GM18505 (cell line): ENCODE results near the gene DDN.

ENCODE experiments used
- ATAC-seq: cut with Tn5 transposase; IDR thresholded peaks from one replicate; pipeline ENCODE4 v1.9.1; 2021; ENCODE audit not compliant: unreplicated experiment
- POLR2A ChIP-seq: IDR thresholded peaks from 4 replicates; pipeline ENCODE4 v1.6.1; 2011; ENCODE audit warnings: borderline replicate concordance; ENCODE audit not compliant: insufficient read depth, insufficient read length; ENCODE audit errors: extremely low read depth

Gene DDN

DNA sequence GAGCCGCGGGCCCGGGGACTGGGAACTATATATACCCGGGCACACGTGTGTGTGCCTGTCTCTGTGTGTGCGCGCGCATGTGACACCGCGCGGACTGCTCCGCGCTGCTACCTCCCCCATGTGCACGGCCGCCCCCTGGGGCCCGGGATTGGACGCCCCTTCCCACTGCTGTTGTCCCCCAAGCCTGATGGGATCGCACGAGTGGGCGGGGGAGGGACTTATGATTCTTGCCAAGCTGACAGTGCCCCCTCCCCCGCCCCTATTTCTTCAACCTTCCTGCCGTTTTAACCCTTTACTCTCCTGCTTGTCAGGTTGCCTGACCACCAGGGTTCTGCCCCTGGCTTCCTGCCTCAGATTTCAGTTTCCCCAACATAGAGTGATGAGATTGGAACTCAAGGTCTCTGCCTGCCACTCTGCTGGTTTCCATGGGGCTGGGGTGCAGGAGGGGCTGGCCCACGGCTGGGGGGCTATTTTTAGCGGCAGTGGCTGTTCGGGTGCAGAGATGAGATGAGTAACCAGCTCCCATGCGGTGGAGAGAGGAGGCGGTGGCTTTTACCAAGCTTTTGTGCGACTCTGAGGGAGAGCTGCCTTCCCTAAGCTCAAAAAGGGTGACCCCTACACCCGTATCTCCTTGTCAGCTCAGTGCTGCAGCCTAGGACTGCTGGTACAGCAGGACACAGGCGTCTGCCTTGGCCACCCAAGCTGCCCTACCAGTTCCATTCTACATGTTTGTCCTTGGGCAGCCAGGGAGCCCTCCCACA is at the start of gene DDN:
DDN (minus strand) TSS at position 5 of the 761 bp plus-strand sequence. CDS start 88 bp downstream, outside the sequence.
- ATAC-seq, result no peak
- TF ChIP-seq POLR2A, result peak; percentile 57

DNA sequence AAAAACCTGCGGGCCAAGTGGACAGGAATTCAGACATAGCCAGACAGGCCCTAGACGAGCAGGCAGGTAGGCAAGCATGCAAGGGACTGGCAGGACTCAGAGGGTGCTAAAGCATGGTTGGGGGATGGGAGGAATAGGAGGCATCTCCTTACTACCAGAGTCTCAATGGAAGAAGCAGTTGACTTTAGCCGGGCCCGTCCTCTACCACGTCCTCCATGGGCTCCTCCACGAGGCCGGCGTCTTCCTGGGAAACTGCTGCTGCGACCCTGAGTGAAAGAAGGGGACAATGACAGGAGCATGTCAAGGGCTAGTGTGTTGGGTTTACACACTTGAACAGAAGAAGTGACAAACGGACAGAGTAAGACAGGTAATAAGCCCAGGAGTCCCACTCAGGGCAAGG is 49.8 kb upstream of the DDN start:
- no peak for TF ChIP-seq POLR2A
- no peak for ATAC-seq

GRCh38 chr12:49046129-49046895 is 47.1 kb upstream of the DDN start:
- TF ChIP-seq POLR2A, result no peak
- no peak for ATAC-seq

GRCh38 chr12:49044660-49045059 is 45.5 kb upstream of the DDN start:
- no peak for TF ChIP-seq POLR2A
- ATAC-seq, result no peak

- no peak for ATAC-seq
Measured at GRCh38 chr12:49043856-49044258, 44.7 kb upstream of the DDN start.

GRCh38 chr12:49043241-49043640 is 44.1 kb upstream of the DDN start:
- no peak for TF ChIP-seq POLR2A
- no peak for ATAC-seq

More at GRCh38 chr12:49043856-49044258, 44.7 kb upstream of the DDN start:
- no peak for TF ChIP-seq POLR2A

- no peak for TF ChIP-seq POLR2A
- no peak for ATAC-seq
Measured at GRCh38 chr12:49041881-49042484, 42.8 kb upstream of the DDN start.

DNA sequence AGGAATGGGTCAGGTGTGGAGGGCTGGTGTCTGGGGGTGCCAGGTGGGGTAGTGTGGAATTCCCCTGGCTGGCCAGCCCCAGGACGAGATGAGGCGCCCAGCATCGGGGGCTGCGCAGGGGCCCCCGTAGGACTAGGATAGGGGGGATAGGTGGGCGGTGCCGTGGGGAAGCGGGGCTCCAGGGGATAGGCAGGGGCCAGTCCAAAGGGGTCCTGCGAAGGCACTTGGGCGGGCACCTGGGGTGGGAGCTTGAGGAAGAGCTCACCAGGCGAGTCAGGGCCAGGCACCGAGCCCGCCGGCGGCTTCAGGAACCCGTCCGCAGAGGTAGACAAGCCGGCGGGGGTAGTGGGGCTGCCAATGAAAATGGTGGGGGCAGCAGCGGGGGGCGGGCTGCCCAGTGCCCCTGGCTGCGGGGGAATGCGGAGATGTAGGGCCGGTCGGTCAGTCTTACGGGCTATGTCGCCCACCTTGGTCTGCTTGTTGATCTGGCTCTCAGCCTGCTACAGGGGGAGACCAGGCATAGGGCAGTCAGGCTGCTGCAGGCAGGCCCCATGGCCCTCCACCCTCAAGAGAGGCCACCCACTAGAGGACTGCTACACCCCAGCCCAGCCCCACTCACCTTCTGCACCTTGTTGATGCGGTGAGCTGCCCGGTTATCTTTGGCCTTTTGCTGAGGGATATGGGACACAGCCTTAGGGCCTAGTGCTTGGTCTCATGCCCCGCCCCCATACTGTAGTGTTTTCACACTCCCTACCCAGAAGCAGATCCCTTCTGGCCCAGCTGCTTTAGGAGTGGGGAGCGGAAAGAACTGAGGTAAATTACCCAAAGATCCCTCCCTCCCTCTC is 42.1 kb upstream of the DDN start:
- TF ChIP-seq POLR2A, result no peak
- no peak for ATAC-seq

GRCh38 chr12:49040364-49040855 is 41.2 kb upstream of the DDN start:
- TF ChIP-seq POLR2A, result no peak
- ATAC-seq, result no peak

- no peak for ATAC-seq
- no peak for TF ChIP-seq POLR2A
Measured at GRCh38 chr12:49039421-49040363, 40.5 kb upstream of the DDN start.

DNA sequence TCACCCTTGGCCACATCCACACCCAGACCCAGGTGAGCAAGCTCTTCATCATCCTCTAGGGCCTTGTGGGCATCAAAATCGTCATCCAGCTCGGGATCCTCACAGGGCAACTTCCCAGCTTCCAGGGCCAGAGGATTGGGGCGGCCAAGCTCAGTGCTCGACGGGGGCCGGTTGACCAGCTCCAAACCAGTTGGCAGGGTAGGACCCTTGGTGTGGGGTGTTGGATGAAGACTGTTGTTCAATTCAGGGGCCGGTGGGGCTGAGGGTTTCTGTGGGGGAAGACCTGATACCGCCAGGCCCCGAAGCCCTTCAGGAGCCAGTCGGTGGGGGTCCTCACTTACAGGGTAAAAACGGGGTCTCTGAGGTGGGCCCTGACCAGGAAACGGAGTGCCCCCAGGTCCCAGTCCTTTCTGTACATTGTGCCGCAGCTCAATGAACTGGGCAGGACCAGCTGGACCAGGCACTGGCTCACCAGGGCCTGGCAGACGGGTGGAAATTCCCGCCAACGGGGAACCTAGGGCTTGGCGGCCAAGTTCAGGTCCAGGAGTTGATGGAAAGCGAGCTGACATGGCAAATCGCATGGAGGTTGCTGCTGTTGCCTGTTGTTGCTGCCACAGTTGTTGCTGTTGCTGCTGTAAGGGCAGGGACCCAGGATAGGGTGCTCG is 39.2 kb upstream of the DDN start:
- no peak for TF ChIP-seq POLR2A
- ATAC-seq, result no peak
